IMR-90 (cell line): ENCODE results near the gene SNRPD1. TPM values are rescaled to one million over a fixed set of nuclear protein-coding genes. Genes with fewer than 3 reads are reported as not detected.

ENCODE experiments used
- ATAC-seq: fragments of 200-7000 bp; cut with Tn5 transposase; 2 replicates; pipeline ENCODE4 v1.9.1; 2020; ENCODE audit warnings: low read depth, mild to moderate bottlenecking, moderate library complexity
- BruUV-seq: library from RNA; stranded (reverse); fragments of 400-500 nt; replicated peaks from 2 replicates; lab custom pipeline; 2021; lab: Mats Ljungman, UMichigan
- CTCF ChIA-PET: fragments of 300-600 bp; formaldehyde crosslinking; extraction: SDS; loops from one replicate; lab custom pipeline; 2021; ENCODE audit warnings: antibody characterized with exemption; lab: Yijun Ruan, JAX
- POLR2A ChIA-PET: fragments of 300-600 bp; sonication (Branson Sonifier 250); formaldehyde crosslinking; loops from one replicate; lab custom pipeline; 2022; ENCODE audit warnings: antibody characterized with exemption; ENCODE audit not compliant: unreplicated experiment; lab: Charles Lee
- DNase-seq: peaks from one replicate; pipeline ENCODE4 v3.0.0; 2013
- H2AFZ ChIP-seq: replicated peaks from 2 replicates; pipeline ENCODE3; 2013; ENCODE audit warnings: low read length, mild to moderate bottlenecking; ENCODE audit not compliant: poor library complexity
- H2AK5ac ChIP-seq: 2 replicates; pipeline ENCODE4 v1.6.1; 2013; ENCODE audit warnings: low read depth, low read length, inconsistent platforms
- H2AK9ac ChIP-seq: replicated peaks from 2 replicates; pipeline ENCODE3; 2013; ENCODE audit warnings: mild to moderate bottlenecking, low read depth, low read length, moderate library complexity; ENCODE audit not compliant: poor library complexity
- H2BK120ac ChIP-seq: 2 replicates; pipeline ENCODE4 v1.6.1; 2013; ENCODE audit warnings: low read depth, low read length, inconsistent platforms
- H2BK15ac ChIP-seq: 3 replicates; pipeline ENCODE4 v1.6.1; 2013; ENCODE audit warnings: low read depth, low read length, inconsistent platforms
- H2BK20ac ChIP-seq: 2 replicates; pipeline ENCODE4 v1.6.1; 2013; ENCODE audit warnings: low read depth, mild to moderate bottlenecking, inconsistent platforms, low read length, moderate library complexity
- H2BK5ac ChIP-seq: 2 replicates; pipeline ENCODE4 v1.6.1; 2013; ENCODE audit warnings: mild to moderate bottlenecking, low read depth, low read length, inconsistent platforms; ENCODE audit not compliant: poor library complexity, severe bottlenecking
- H3K14ac ChIP-seq: replicated peaks from 2 replicates; pipeline ENCODE4 v1.6.1; 2013; ENCODE audit warnings: low read depth, low read length, inconsistent platforms
- H3K18ac ChIP-seq: 2 replicates; pipeline ENCODE4 v1.6.1; 2013; ENCODE audit warnings: low read depth, low read length, control low read depth
- H3K23ac ChIP-seq: 2 replicates; pipeline ENCODE4 v1.6.1; 2013; ENCODE audit warnings: low read depth, low read length, inconsistent platforms
- H3K27ac ChIP-seq: 2 replicates; pipeline ENCODE4 v1.5.1; 2013; ENCODE audit warnings: mild to moderate bottlenecking, control low read depth, low read length; ENCODE audit not compliant: insufficient read depth
- H3K27me3 ChIP-seq: 2 replicates; pipeline ENCODE4 v1.6.1; 2013; ENCODE audit warnings: low read length; ENCODE audit not compliant: control insufficient read depth, insufficient read depth
- H3K36me3 ChIP-seq: 2 replicates; pipeline ENCODE4 v1.6.1; 2013; ENCODE audit warnings: low read length, mixed read lengths; ENCODE audit not compliant: control insufficient read depth, insufficient read depth
- H3K4ac ChIP-seq: 2 replicates; pipeline ENCODE4 v1.6.1; 2013; ENCODE audit warnings: low read depth, low read length, inconsistent platforms
- H3K4me1 ChIP-seq: 2 replicates; pipeline ENCODE4 v1.6.1; 2013; ENCODE audit warnings: low read length, mixed read lengths; ENCODE audit not compliant: control insufficient read depth, insufficient read depth
- H3K4me2 ChIP-seq: 2 replicates; pipeline ENCODE4 v1.6.1; 2013; ENCODE audit warnings: low read depth, mild to moderate bottlenecking, control low read depth, low read length, moderate library complexity
- H3K4me3 ChIP-seq: 2 replicates; pipeline ENCODE4 v1.5.1; 2013; ENCODE audit warnings: low read depth, mild to moderate bottlenecking, control low read depth, low read length, moderate library complexity; ENCODE audit not compliant: insufficient read depth
- H3K56ac ChIP-seq: 2 replicates; pipeline ENCODE4 v1.6.1; 2013; ENCODE audit warnings: low read length, inconsistent platforms; ENCODE audit not compliant: insufficient read depth; ENCODE audit errors: extremely low read depth
- H3K79me1 ChIP-seq, 2 experiments: 2 replicates each; pipeline ENCODE4 v1.6.1; 2013; ENCODE audit warnings: low read length in 2 of 2, inconsistent platforms in 1 of 2, low read depth in 1 of 2
- H3K9ac ChIP-seq: 2 replicates; pipeline ENCODE4 v1.6.1; 2013; ENCODE audit warnings: low read depth, low read length, control low read depth
- H3K9me1 ChIP-seq: 2 replicates; pipeline ENCODE4 v1.6.1; 2013; ENCODE audit warnings: low read length, inconsistent platforms; ENCODE audit not compliant: insufficient read depth
- H3K9me3 ChIP-seq: 2 replicates; pipeline ENCODE4 v1.6.1; 2013; ENCODE audit warnings: low read length; ENCODE audit not compliant: control insufficient read depth, insufficient read depth
- H4K20me1 ChIP-seq: 2 replicates; pipeline ENCODE4 v1.6.1; 2013; ENCODE audit warnings: low read length, inconsistent platforms; ENCODE audit not compliant: insufficient read depth
- H4K5ac ChIP-seq: 2 replicates; pipeline ENCODE4 v1.6.1; 2013; ENCODE audit warnings: mild to moderate bottlenecking, low read depth, low read length, control low read depth
- H4K8ac ChIP-seq, 2 experiments: 2 replicates each; pipeline ENCODE4 v1.6.1; 2013; ENCODE audit warnings: low read depth in 2 of 2, low read length in 2 of 2, control low read depth in 1 of 2, inconsistent platforms in 1 of 2
- H4K91ac ChIP-seq: 2 replicates; pipeline ENCODE4 v1.6.1; 2013; ENCODE audit warnings: low read depth, low read length, inconsistent platforms; ENCODE audit not compliant: insufficient read depth
- CEBPB ChIP-seq: IDR thresholded peaks from 2 replicates; pipeline ENCODE4 v1.6.1; 2012; ENCODE audit warnings: low read depth, low read length, improper control_type of control experiment
- CHD1 ChIP-seq: IDR thresholded peaks from 2 replicates; pipeline ENCODE4 v1.6.1; 2012; ENCODE audit warnings: low read depth, low read length, improper control_type of control experiment
- CTCF ChIP-seq: conservative IDR thresholded peaks from 2 replicates; pipeline ENCODE4 v1.5.1; 2012; ENCODE audit warnings: mild to moderate bottlenecking, low read depth, low read length, improper control_type of control experiment
- ELK1 ChIP-seq: fragments of 150-350 bp; IDR thresholded peaks from 2 replicates; pipeline ENCODE4 v1.6.1; 2016; ENCODE audit warnings: low read depth, mild to moderate bottlenecking, low read length, moderate library complexity, borderline replicate concordance
- FOS ChIP-seq: fragments of 150-350 bp; IDR thresholded peaks from 2 replicates; pipeline ENCODE4 v1.6.1; 2016; ENCODE audit warnings: low read depth, low read length
- MAZ ChIP-seq: IDR thresholded peaks from 2 replicates; pipeline ENCODE4 v1.6.1; 2012; ENCODE audit warnings: low read depth, mild to moderate bottlenecking, low read length, improper control_type of control experiment, moderate library complexity, borderline replicate concordance
- MXI1 ChIP-seq: IDR thresholded peaks from 2 replicates; pipeline ENCODE4 v1.6.1; 2012; ENCODE audit warnings: low read depth, mild to moderate bottlenecking, low read length, moderate library complexity, borderline replicate concordance
- POLR2A ChIP-seq: IDR thresholded peaks from 2 replicates; pipeline ENCODE4 v1.6.1; 2012; ENCODE audit warnings: mild to moderate bottlenecking, low read depth, low read length
- RAD21 ChIP-seq: IDR thresholded peaks from 2 replicates; pipeline ENCODE4 v1.6.1; 2012; ENCODE audit warnings: low read length, improper control_type of control experiment
- RCOR1 ChIP-seq: IDR thresholded peaks from 2 replicates; pipeline ENCODE4 v1.6.1; 2012; ENCODE audit warnings: mild to moderate bottlenecking, low read length, improper control_type of control experiment; ENCODE audit not compliant: insufficient replicate concordance
- SMC3 ChIP-seq: fragments of 150-350 bp; IDR thresholded peaks from 2 replicates; pipeline ENCODE4 v1.6.1; 2016; ENCODE audit warnings: low read depth, mild to moderate bottlenecking, antibody characterized with exemption, low read length, moderate library complexity
- USF2 ChIP-seq: fragments of 150-350 bp; IDR thresholded peaks from 2 replicates; pipeline ENCODE4 v1.6.1; 2017; ENCODE audit warnings: mild to moderate bottlenecking, antibody characterized with exemption, low read length, low read depth
- WGBS, 2 experiments: methylation state at CpG; one replicate each; pipeline versions ENCODE4 v1.1.5 to v1.1.7; 2013; ENCODE audit warnings: missing lambda C conversion rate in 2 of 2; ENCODE audit not compliant: insufficient read length in 1 of 2; ENCODE audit errors: extremely low coverage in 2 of 2; 5-methylcytosine and 5-hydroxymethylcytosine counted together
- dilution Hi-C: fragments of 300-500 bp; cut with HindIII; formaldehyde crosslinking; loops from one replicate; pipeline ENCODE4 v1.14.3; 2018; ENCODE audit warnings: low sequenced_read_pairs; ENCODE audit not compliant: unreplicated experiment
- in situ Hi-C: fragments of 300-500 bp; cut with MboI; formaldehyde crosslinking; loops from 3 replicates; pipeline ENCODE4 v1.14.3; 2019; ENCODE audit warnings: low sequenced_read_pairs, inconsistent platforms, mixed read lengths
- intact Hi-C: fragments of 100-400 bp; cut with micrococcal nuclease; formaldehyde crosslinking; loops from 2 replicates; pipeline ENCODE4 v1.10.0; 2022
- polyA plus RNA-seq, 3 experiments: library from polyadenylated mRNA; depleted of rRNA; stranded (reverse); fragments of >200 nt; gene quantifications; 2 replicates each; pipeline ENCODE4 v1.2.3, GENCODE V29; 2012; ENCODE audit warnings: low replicate concordance in 1 of 3
- total RNA-seq: library from RNA; depleted of rRNA; stranded (reverse); fragments of >200 nt; gene quantifications from 2 replicates; pipeline ENCODE4 v1.2.3, GENCODE V29; 2012

Gene SNRPD1
- total and polyA plus RNA-seq, 2 of the 4 experiments (the other 2 are of a cell fraction): 6.8 to 19.8 TPM

- ChIA-PET CTCF (interaction anchor here (0.6 to 2.0 kb wide), 13 partner anchors 9 to 1034 kb away, joined by 3 to 14 read pairs (median 4); partner anchors contain the start of gene SNRPD1), POLR2A (no interaction called here)
- Histone ChIP-seq H3K4me2 (peak within 1 kb of the TSS; percentile 91), H2BK120ac (peak within 1 kb of the TSS; percentile 44; the same call in 1 of the 2 replicates), H4K5ac (peak within 1 kb of the TSS; percentile 70), H3K4me1 (0 out of 2 replicates have a peak, but pooled peaks cover 3% of the 10 kb centered on the region), H3K36me3 (no peaks in the 10 kb centered on the region), H4K20me1 (no peaks in the 10 kb centered on the region), H2BK20ac (no peak within 1 kb of the TSS), H3K18ac (peak within 1 kb of the TSS; percentile 66), H3K9me3 (no peaks in the 10 kb centered on the region), H2AK9ac (peak within 1 kb of the TSS; percentile 91), H3K4me3 (peak within 1 kb of the TSS; percentile 81), H4K91ac (peak within 1 kb of the TSS; percentile 82), H3K14ac (peak within 1 kb of the TSS; percentile 93), H3K27ac (peak within 1 kb of the TSS; percentile 90), H3K4ac (peak within 1 kb of the TSS; percentile 86), H3K9ac (peak within 1 kb of the TSS; percentile 92), H4K8ac (peak within 1 kb of the TSS; percentile 58 to 91), H3K23ac (peak within 1 kb of the TSS; percentile 95), H3K9me1 (no peaks in the 10 kb centered on the region), H2BK15ac (no peak within 1 kb of the TSS), H2AFZ (peak within 1 kb of the TSS; percentile 98), H3K79me1 (peaks cover 7 to 24% of the 10 kb centered on the region in 2 experiments), H2BK5ac (peak within 1 kb of the TSS; percentile 82), H2AK5ac (peak within 1 kb of the TSS; percentile 65), H3K27me3 (no peaks in the 10 kb centered on the region), H3K56ac (peak within 1 kb of the TSS; percentile 63; the same call in 1 of the 2 replicates)
- no TSS peak for BruUV-seq
- in situ Hi-C loops: no loop called here
- dilution Hi-C loops: no loop called here
- peak; percentile 92 for ATAC-seq
- WGBS, 2 experiments: 6% methylated on average over 44 of the region's 74 CpGs; no CpG with 5 or more reads in 1 of the 2 experiments
- DNase-seq: peak; percentile 98
- intact Hi-C loops: loop anchor here (1.0 to 5.0 kb wide), 2 partner anchors 111 to 403 kb away; no protein-coding TSS in a partner anchor
- TF ChIP-seq CHD1: no peak
- TF ChIP-seq FOS: no peak
- no peak for TF ChIP-seq MXI1
- TF ChIP-seq RAD21: peak; percentile 38; the same call in 1 of the 2 replicates
- TF ChIP-seq POLR2A: peak; percentile 93
- peak; percentile 55; the same call in 1 of the 2 replicates for TF ChIP-seq MAZ
- TF ChIP-seq ELK1: 0 out of 2 replicates have a peak, but pooled peaks have one; percentile 12
- peak; percentile 100 for TF ChIP-seq CEBPB
- TF ChIP-seq RCOR1: no peak
- TF ChIP-seq CTCF: peak; percentile 98
- peak; percentile 41; the same call in 1 of the 2 replicates for TF ChIP-seq SMC3
- TF ChIP-seq USF2: peak; percentile 49; the same call in 1 of the 2 replicates
Observed at GRCh38 chr18:21600526-21601410, 11.3 kb upstream of the SNRPD1 start, which contains the start of gene ESCO1. ESCO1 (minus strand) TSS chr18:21600704; CDS start chr18:21574843, 25,861 bp downstream.
